A673 (cell line): ENCODE data around the gene PMVK. TPM values are rescaled to one million over a fixed set of nuclear protein-coding genes. Genes with fewer than 3 reads are reported as not detected.

Experiments
- BruUV-seq: library from RNA; stranded (reverse); fragments of 400-500 nt; replicated peaks from 2 replicates; lab custom pipeline; 2021; lab: Mats Ljungman, UMichigan
- CTCF ChIA-PET: fragments of 300-600 bp; sonication (Branson Sonifier 250); formaldehyde crosslinking; loops from one replicate; lab custom pipeline; 2022; ENCODE audit warnings: antibody characterized with exemption; lab: Charles Lee
- POLR2A ChIA-PET: fragments of 300-600 bp; sonication (Branson Sonifier 250); formaldehyde crosslinking; loops from one replicate; lab custom pipeline; 2022; ENCODE audit warnings: antibody characterized with exemption; ENCODE audit not compliant: low non-redundant PET; lab: Charles Lee
- DNase-seq: peaks from one replicate; pipeline ENCODE4 v3.0.0-alpha.2; 2015; ENCODE audit warnings: low spot score
- H3K27ac ChIP-seq: fragments of 200-600 bp; sonication (generic); 2 replicates; pipeline ENCODE4 v1.5.1; 2016; ENCODE audit warnings: mixed run types, low read depth, mild to moderate bottlenecking, mixed read lengths, antibody characterized with exemption, low read length; ENCODE audit not compliant: poor library complexity, severe bottlenecking
- H3K27me3 ChIP-seq: fragments of 200-600 bp; sonication (generic); replicated peaks from 2 replicates; pipeline ENCODE4 v1.6.1; 2017; ENCODE audit warnings: mixed run types, low read depth, mild to moderate bottlenecking, mixed read lengths, antibody characterized with exemption, low read length; ENCODE audit not compliant: insufficient read depth, poor library complexity
- H3K36me3 ChIP-seq: fragments of 200-600 bp; sonication (generic); 2 replicates; pipeline ENCODE4 v1.6.1; 2016; ENCODE audit warnings: mixed run types, mild to moderate bottlenecking, mixed read lengths, antibody characterized with exemption, low read length; ENCODE audit not compliant: insufficient read depth, poor library complexity, severe bottlenecking
- H3K4me1 ChIP-seq: fragments of 200-600 bp; sonication (generic); 2 replicates; pipeline ENCODE4 v1.6.1; 2017; ENCODE audit warnings: mixed run types, mild to moderate bottlenecking, mixed read lengths, antibody characterized with exemption, low read length; ENCODE audit not compliant: insufficient read depth, poor library complexity, severe bottlenecking
- H3K4me3 ChIP-seq: fragments of 200-600 bp; sonication (generic); 2 replicates; pipeline ENCODE4 v1.5.1; 2016; ENCODE audit warnings: low read depth, mixed run types, mild to moderate bottlenecking, mixed read lengths, low read length; ENCODE audit not compliant: poor library complexity, severe bottlenecking
- H3K9me3 ChIP-seq: fragments of 200-600 bp; sonication (generic); 2 replicates; pipeline ENCODE4 v1.6.1; 2016; ENCODE audit warnings: mixed run types, low read depth, mild to moderate bottlenecking, mixed read lengths, antibody characterized with exemption, low read length; ENCODE audit not compliant: poor library complexity, severe bottlenecking
- EZH2 ChIP-seq: fragments of 200-600 bp; sonication (generic); IDR thresholded peaks from 2 replicates; pipeline ENCODE4 v1.6.1; 2017; ENCODE audit warnings: borderline replicate concordance, low read depth, mild to moderate bottlenecking, mixed read lengths, antibody characterized with exemption, low read length; ENCODE audit not compliant: poor library complexity, severe bottlenecking
- intact Hi-C: fragments of 100-400 bp; cut with micrococcal nuclease; formaldehyde crosslinking; loops from one replicate; pipeline ENCODE4 v1.10.0; 2022; ENCODE audit not compliant: unreplicated experiment
- total RNA-seq: library from RNA; stranded (reverse); gene quantifications from 2 replicates; pipeline ENCODE4 v1.2.3, GENCODE V29; 2021
- TF ChIP-seq, protein P1 (sequence below): fragments of 300-800, 200-600 bp; sonication (generic); conservative IDR thresholded peaks from 2 replicates; pipeline ENCODE4 v1.5.1; 2017; ENCODE audit warnings: low read depth, mild to moderate bottlenecking, antibody characterized with exemption, low read length, moderate library complexity, mixed read lengths

PMVK gene
- total RNA-seq, 1 experiment from 2014 or later: 30.8 TPM

- H3K27me3 ChIP-seq: no peaks in the 10 kb centered on the region
- intact Hi-C loops: loop anchor here (5.0 kb wide), 2 partner anchors 33 to 98 kb away; partner anchors contain the start of gene EFNA4
- ChIA-PET POLR2A (interaction anchor here (0.6 kb wide), 1 partner anchor 9 kb away, joined by 3 read pairs; no protein-coding TSS in a partner anchor), CTCF (no interaction called here)
- BruUV-seq: no TSS peak
- no peak overlapping the region for H3K27ac ChIP-seq
- TF ChIP-seq EZH2: no peak
- TF ChIP-seq, protein P1, sequence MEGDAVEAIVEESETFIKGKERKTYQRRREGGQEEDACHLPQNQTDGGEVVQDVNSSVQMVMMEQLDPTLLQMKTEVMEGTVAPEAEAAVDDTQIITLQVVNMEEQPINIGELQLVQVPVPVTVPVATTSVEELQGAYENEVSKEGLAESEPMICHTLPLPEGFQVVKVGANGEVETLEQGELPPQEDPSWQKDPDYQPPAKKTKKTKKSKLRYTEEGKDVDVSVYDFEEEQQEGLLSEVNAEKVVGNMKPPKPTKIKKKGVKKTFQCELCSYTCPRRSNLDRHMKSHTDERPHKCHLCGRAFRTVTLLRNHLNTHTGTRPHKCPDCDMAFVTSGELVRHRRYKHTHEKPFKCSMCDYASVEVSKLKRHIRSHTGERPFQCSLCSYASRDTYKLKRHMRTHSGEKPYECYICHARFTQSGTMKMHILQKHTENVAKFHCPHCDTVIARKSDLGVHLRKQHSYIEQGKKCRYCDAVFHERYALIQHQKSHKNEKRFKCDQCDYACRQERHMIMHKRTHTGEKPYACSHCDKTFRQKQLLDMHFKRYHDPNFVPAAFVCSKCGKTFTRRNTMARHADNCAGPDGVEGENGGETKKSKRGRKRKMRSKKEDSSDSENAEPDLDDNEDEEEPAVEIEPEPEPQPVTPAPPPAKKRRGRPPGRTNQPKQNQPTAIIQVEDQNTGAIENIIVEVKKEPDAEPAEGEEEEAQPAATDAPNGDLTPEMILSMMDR: no peak
- H3K4me1 ChIP-seq: peaks cover 34% of the 10 kb centered on the region
- H3K36me3 ChIP-seq: peaks cover 65% of the 10 kb centered on the region
- no peak for DNase-seq
- no peak overlapping the region for H3K4me3 ChIP-seq
- H3K9me3 ChIP-seq: no peaks in the 10 kb centered on the region
Measured at GRCh38 chr1:154964359-154964758, 27.8 kb upstream of the PMVK start.

DNA sequence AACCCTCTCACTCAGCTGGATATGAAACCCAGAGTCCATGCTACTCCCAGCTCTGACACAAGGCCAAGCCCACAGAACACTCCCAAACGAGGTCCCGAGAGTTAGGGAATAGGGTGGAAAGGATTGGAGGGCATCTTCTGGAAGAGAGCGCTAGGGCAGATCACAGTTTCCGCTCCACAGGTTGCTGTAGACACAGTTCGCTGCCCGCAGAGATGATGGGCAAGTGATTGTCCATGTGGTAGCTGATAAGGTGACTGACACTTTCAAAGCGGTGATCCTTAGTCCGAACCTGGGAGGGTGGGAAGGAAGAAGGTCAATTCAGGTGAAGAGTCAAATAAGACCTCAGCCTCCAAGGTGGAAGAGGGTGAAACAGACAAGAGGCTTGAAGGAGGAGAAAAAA is 27.1 kb upstream of the PMVK start:
- Histone ChIP-seq H3K36me3 (peaks cover 72% of the 10 kb centered on the region), H3K4me3 (no peak overlapping the region), H3K27ac (peak overlapping the region; percentile 47), H3K27me3 (no peaks in the 10 kb centered on the region), H3K4me1 (peaks cover 27% of the 10 kb centered on the region), H3K9me3 (no peaks in the 10 kb centered on the region)
- no TSS peak for BruUV-seq
- TF ChIP-seq, protein P1: no peak
- no peak for TF ChIP-seq EZH2
- no peak for DNase-seq
- intact Hi-C loops: loop anchor here (5.0 kb wide), 2 partner anchors 34 to 99 kb away; partner anchors contain the start of gene EFNA4
- POLR2A ChIA-PET: no interaction called here
- CTCF ChIA-PET: no interaction called here

- intact Hi-C loops: loop anchor here (5.0 kb wide), 2 partner anchors 34 to 99 kb away; partner anchors contain the start of gene EFNA4
- Histone ChIP-seq H3K4me1 (peaks cover 19% of the 10 kb centered on the region), H3K36me3 (peaks cover 71% of the 10 kb centered on the region), H3K4me3 (peak overlapping the region; percentile 97), H3K9me3 (no peaks in the 10 kb centered on the region), H3K27me3 (no peaks in the 10 kb centered on the region), H3K27ac (peak overlapping the region; percentile 99)
- POLR2A ChIA-PET: interaction anchor here (0.7 kb wide), 1 partner anchor 123 kb away, joined by 4 read pairs; no protein-coding TSS in a partner anchor
- TF ChIP-seq EZH2: no peak
- TF ChIP-seq, protein P1: no peak
- BruUV-seq: no TSS peak
- DNase-seq: no peak
- CTCF ChIA-PET: no interaction called here
Measured at GRCh38 chr1:154962795-154963330, 26.3 kb upstream of the PMVK start.
